ENCODE data around the gene ATP2A2. TPM values are rescaled to one million over a fixed set of nuclear protein-coding genes. Genes with fewer than 3 reads are reported as not detected.
"Not testable (repeated sequence)": the region's sequence is repeated elsewhere in the genome, so short reads cannot be mapped to it uniquely, and the experiment has no call there.

ATP2A2 gene
- total RNA-seq, 3 donors from 2014 or later = 95.1 to 109 (median 102) TPM

DNA sequence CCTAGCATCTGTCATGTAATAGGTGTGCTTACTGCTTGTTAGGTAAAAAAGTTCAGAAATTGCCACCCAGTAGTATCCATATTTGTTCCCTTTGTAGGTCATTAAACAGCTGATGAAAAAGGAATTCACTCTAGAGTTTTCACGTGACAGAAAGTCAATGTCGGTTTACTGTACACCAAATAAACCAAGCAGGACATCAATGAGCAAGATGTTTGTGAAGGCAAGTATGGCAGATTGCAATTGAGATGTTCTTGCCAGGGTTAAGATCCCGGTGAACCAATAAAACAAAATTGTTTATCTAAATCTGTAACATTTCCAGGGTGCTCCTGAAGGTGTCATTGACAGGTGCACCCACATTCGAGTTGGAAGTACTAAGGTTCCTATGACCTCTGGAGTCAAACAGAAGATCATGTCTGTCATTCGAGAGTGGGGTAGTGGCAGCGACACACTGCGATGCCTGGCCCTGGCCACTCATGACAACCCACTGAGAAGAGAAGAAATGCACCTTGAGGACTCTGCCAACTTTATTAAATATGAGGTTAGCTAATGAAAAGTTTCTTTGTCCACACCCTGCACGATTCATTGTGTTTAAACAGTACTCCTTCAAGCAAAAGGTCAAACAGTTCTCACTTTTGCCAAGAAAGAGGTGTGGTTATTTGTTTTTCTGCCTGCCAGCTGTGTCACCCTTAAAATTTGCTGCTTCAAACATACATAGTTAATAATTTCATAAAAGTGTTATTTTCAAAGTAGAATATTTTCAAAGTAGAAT lies 58.3 kb downstream of the ATP2A2 start:
- DNase-seq (ENCODE audit: low spot score in 2 of 2) = no peak
- H3K4me1 ChIP-seq = peaks cover 0 to 9% of the 10 kb centered on the region in 2 donors
- intact Hi-C loops (cut with DNase I; ENCODE audit: low total_unique reads) = no loop called here
- H3K27ac ChIP-seq = peak overlapping the region; percentile 78 to 91
- no peak overlapping the region for H3K4me3 ChIP-seq
- H3K27me3 ChIP-seq = no peaks in the 10 kb centered on the region
- no peaks in the 10 kb centered on the region for H3K9me3 ChIP-seq
- TF ChIP-seq, protein P1, sequence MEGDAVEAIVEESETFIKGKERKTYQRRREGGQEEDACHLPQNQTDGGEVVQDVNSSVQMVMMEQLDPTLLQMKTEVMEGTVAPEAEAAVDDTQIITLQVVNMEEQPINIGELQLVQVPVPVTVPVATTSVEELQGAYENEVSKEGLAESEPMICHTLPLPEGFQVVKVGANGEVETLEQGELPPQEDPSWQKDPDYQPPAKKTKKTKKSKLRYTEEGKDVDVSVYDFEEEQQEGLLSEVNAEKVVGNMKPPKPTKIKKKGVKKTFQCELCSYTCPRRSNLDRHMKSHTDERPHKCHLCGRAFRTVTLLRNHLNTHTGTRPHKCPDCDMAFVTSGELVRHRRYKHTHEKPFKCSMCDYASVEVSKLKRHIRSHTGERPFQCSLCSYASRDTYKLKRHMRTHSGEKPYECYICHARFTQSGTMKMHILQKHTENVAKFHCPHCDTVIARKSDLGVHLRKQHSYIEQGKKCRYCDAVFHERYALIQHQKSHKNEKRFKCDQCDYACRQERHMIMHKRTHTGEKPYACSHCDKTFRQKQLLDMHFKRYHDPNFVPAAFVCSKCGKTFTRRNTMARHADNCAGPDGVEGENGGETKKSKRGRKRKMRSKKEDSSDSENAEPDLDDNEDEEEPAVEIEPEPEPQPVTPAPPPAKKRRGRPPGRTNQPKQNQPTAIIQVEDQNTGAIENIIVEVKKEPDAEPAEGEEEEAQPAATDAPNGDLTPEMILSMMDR (IDR thresholded peaks at IDR 0.05) = no peak
- TF ChIP-seq POLR2AphosphoS5 (IDR thresholded peaks at IDR 0.05) (peak in 1 of 3 donors; percentile 30), POLR2A (IDR thresholded peaks at IDR 0.05) (no peak)
- peaks cover 6% of the 10 kb centered on the region for H3K36me3 ChIP-seq

- intact Hi-C loops (cut with DNase I; ENCODE audit: low total_unique reads) = not testable (repeated sequence)
- peak overlapping the region; percentile 46 to 91 for H3K27ac ChIP-seq
Observed at GRCh38 chr12:110340261-110340660, 59.2 kb downstream of the ATP2A2 start.

GRCh38 chr12:110340706-110341105 lies 59.7 kb downstream of the ATP2A2 start:
- H3K27ac ChIP-seq = peak overlapping the region in 1 of 2 donors; percentile 91
- H3K36me3 ChIP-seq = peaks cover 6% of the 10 kb centered on the region

More at GRCh38 chr12:110340261-110340660, 59.2 kb downstream of the ATP2A2 start:
- not testable (repeated sequence) for H3K27me3 ChIP-seq; H3K36me3 ChIP-seq; H3K9me3 ChIP-seq; H3K4me3 ChIP-seq; DNase-seq (ENCODE audit: low spot score in 2 of 2)
- peaks cover 0 to 14% of the 10 kb centered on the region in 2 donors for H3K4me1 ChIP-seq

DNA sequence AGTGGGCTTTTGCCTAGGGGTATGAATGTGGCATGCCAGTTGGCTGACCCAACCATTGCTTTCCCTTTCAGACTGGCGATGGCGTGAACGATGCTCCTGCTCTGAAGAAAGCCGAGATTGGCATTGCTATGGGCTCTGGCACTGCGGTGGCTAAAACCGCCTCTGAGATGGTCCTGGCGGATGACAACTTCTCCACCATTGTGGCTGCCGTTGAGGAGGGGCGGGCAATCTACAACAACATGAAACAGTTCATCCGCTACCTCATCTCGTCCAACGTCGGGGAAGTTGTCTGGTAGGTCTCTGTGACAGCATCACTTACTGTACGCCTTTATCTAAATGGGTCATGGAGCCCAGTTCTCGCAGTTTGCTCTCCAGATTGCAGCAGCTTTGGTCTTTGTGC lies 61.1 kb downstream of the ATP2A2 start:
- Histone ChIP-seq H3K4me3 (no peak overlapping the region), H3K9me3 (no peaks in the 10 kb centered on the region), H3K36me3 (peaks cover 6% of the 10 kb centered on the region), H3K27me3 (no peaks in the 10 kb centered on the region), H3K27ac (peak overlapping the region; percentile 27 to 91), H3K4me1 (peaks cover 0 to 14% of the 10 kb centered on the region in 2 donors)
- intact Hi-C loops (cut with DNase I; ENCODE audit: low total_unique reads) = no loop called here
- DNase-seq (ENCODE audit: low spot score in 2 of 2) = no peak
- TF ChIP-seq POLR2AphosphoS5 (IDR thresholded peaks at IDR 0.05) = peak in 1 of 3 donors; percentile 6
- TF ChIP-seq, protein P1 (IDR thresholded peaks at IDR 0.05) = no peak
- TF ChIP-seq POLR2A (IDR thresholded peaks at IDR 0.05) = no peak

More at GRCh38 chr12:110340706-110341105, 59.7 kb downstream of the ATP2A2 start:
- TF ChIP-seq POLR2A (IDR thresholded peaks at IDR 0.05) (no peak), POLR2AphosphoS5 (IDR thresholded peaks at IDR 0.05) (no peak)
- TF ChIP-seq, protein P1 (IDR thresholded peaks at IDR 0.05) = no peak
- intact Hi-C loops (cut with DNase I; ENCODE audit: low total_unique reads) = no loop called here
- H3K4me3 ChIP-seq = no peak overlapping the region
- DNase-seq (ENCODE audit: low spot score in 2 of 2) = no peak
- H3K27me3 ChIP-seq = no peaks in the 10 kb centered on the region
- H3K4me1 ChIP-seq = peaks cover 0 to 14% of the 10 kb centered on the region in 2 donors
- H3K9me3 ChIP-seq = no peaks in the 10 kb centered on the region

DNA sequence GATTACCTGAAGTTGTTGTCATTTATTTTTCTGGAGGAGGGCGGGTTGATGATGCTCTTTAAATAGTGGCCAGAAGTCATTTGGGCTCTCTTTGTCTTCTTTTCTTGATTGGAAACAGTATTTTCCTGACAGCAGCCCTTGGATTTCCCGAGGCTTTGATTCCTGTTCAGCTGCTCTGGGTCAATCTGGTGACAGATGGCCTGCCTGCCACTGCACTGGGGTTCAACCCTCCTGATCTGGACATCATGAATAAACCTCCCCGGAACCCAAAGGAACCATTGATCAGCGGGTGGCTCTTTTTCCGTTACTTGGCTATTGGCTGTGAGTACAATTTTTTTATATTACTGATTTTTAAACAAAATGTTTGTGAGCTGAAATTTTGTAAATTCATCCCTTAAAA lies 62.1 kb downstream of the ATP2A2 start:
- Histone ChIP-seq H3K4me3 (no peak overlapping the region), H3K36me3 (peaks cover 6% of the 10 kb centered on the region), H3K9me3 (no peaks in the 10 kb centered on the region), H3K27me3 (no peaks in the 10 kb centered on the region), H3K4me1 (peaks cover 0 to 14% of the 10 kb centered on the region in 2 donors), H3K27ac (peak overlapping the region; percentile 28 to 91)
- no peak for DNase-seq (ENCODE audit: low spot score in 2 of 2)
- TF ChIP-seq, protein P1 (IDR thresholded peaks at IDR 0.05) = no peak
- no peak for TF ChIP-seq POLR2AphosphoS5 (IDR thresholded peaks at IDR 0.05)
- no peak for TF ChIP-seq POLR2A (IDR thresholded peaks at IDR 0.05)
- intact Hi-C loops (cut with DNase I; ENCODE audit: low total_unique reads) = no loop called here
